Kidney (tissue), 14 donors: ENCODE data around the gene PCDHGA6. TPM values are rescaled to one million over a fixed set of nuclear protein-coding genes. Genes with fewer than 3 reads are reported as not detected.
"Not testable (repeated sequence)": the region's sequence is repeated elsewhere in the genome, so short reads cannot be mapped to it uniquely, and the experiment has no call there.

Experiments used
- DNase-seq, 5 donors: peaks; one replicate each; pipeline ENCODE4 v3.0.0-alpha.2; 2013 to 2020
- FAIRE-seq: peaks from 2 replicates; lab custom pipeline; 2012; peaks lifted over from hg19 to GRCh38; lab: Jason Lieb, UNC
- H3K27ac ChIP-seq, 2 donors: one replicate each; pipeline ENCODE4 v1.7.0; 2013; ENCODE audit warnings: low read depth in 2 of 2, low read length in 2 of 2, inconsistent platforms in 1 of 2
- H3K27me3 ChIP-seq: one replicate; pipeline ENCODE4 v1.7.1; 2013; ENCODE audit warnings: low read length, inconsistent platforms; ENCODE audit not compliant: control insufficient read depth, insufficient read depth
- H3K36me3 ChIP-seq, 3 donors: one replicate each; pipeline versions ENCODE4 v1.7.0 to v1.7.1; 2013; ENCODE audit warnings: low read length in 3 of 3, control low read depth in 1 of 3, inconsistent platforms in 1 of 3; ENCODE audit not compliant: insufficient read depth in 3 of 3, control insufficient read depth in 2 of 3
- H3K4me1 ChIP-seq, 3 donors: one replicate each; pipeline versions ENCODE4 v1.7.0 to v1.7.1; 2013; ENCODE audit warnings: low read length in 3 of 3, inconsistent platforms in 1 of 3, low read depth in 1 of 3; ENCODE audit not compliant: control insufficient read depth in 2 of 3, insufficient read depth in 2 of 3
- H3K4me3 ChIP-seq, 3 donors: one replicate each; pipeline versions ENCODE4 v1.7.0 to v1.8.1; 2013; ENCODE audit warnings: low read length in 3 of 3, control low read depth in 1 of 3, inconsistent platforms in 1 of 3
- H3K9ac ChIP-seq, 3 donors: one replicate each; pipeline versions ENCODE4 v1.7.0 to v1.7.1; 2013; ENCODE audit warnings: low read length in 3 of 3, control low read depth in 1 of 3, inconsistent platforms in 1 of 3
- H3K9me3 ChIP-seq, 3 donors: one replicate each; pipeline versions ENCODE4 v1.7.0 to v1.7.1; 2013; ENCODE audit warnings: low read length in 3 of 3, control low read depth in 1 of 3, inconsistent platforms in 1 of 3; ENCODE audit not compliant: control insufficient read depth in 2 of 3, insufficient read depth in 1 of 3
- CTCF ChIP-seq: IDR thresholded peaks from 3 replicates; pipeline ENCODE4 v1.5.1; 2012; ENCODE audit warnings: mild to moderate bottlenecking, moderate library complexity, borderline replicate concordance; ENCODE audit not compliant: insufficient read depth; ENCODE audit errors: extremely low read depth
- intact Hi-C: fragments of 100-400 bp; cut with DNase I; formaldehyde crosslinking; loops from one replicate; pipeline ENCODE4 v1.11.1; 2022
- polyA plus RNA-seq: library from polyadenylated mRNA; stranded (reverse); fragments of 350-450 nt; fragmentation: Illumina TruSeq; extraction: RNeasy Lipid Tissue Mini Kit (QIAGEN cat#74804); gene quantifications from one replicate; pipeline ENCODE4 v1.2.3, GENCODE V29; 2014; ENCODE audit warnings: low read depth, low replicate concordance; ENCODE audit not compliant: insufficient read depth
- total RNA-seq: library from RNA; stranded (reverse); fragmentation: NEBNext Ultra II Directional; extraction: Animal tissue kit (Norgen Biotek cat#: 25700); gene quantifications from one replicate; pipeline ENCODE4 v1.2.1, GENCODE V29; 2021
- donor health status: control.
- donor health status: control.
- donor health status: control.
- donor health status: control.
- donor health status: control.
- donor health status: DM: yes; HTN: yes; CAD: no.
- donor health status: Normal renal cell carcinoma (clear cell type).

PCDHGA6 gene
- total and polyA plus RNA-seq, 2 donors from 2014 or later = 0.34 to 7.2 TPM

GRCh38 chr5:141402553-141403243, 29.0 kb downstream of the PCDHGA6 start, which contains the start of gene PCDHGA9:
Gene PCDHGA9 (plus strand): TSS chr5:141402778. CDS start chr5:141402953, 175 bp downstream.
- no peak within 1 kb of the TSS for H3K9ac ChIP-seq
- no peaks in the 10 kb centered on the region for H3K27me3 ChIP-seq
- H3K9me3 ChIP-seq = peaks cover 3 to 59% (median 23%) of the 10 kb centered on the region in 3 donors
- TF ChIP-seq CTCF = peak; percentile 8
- no peak within 1 kb of the TSS for H3K27ac ChIP-seq
- H3K36me3 ChIP-seq = no peaks in the 10 kb centered on the region
- peak within 1 kb of the TSS in 2 of 3 donors; percentile 49 to 57 for H3K4me3 ChIP-seq
- no peaks in the 10 kb centered on the region for H3K4me1 ChIP-seq
- intact Hi-C loops = no loop called here
- peak in 2 of 5 donors; percentile 35 to 38 for DNase-seq
- no peak for FAIRE-seq

GRCh38 chr5:141403387-141403786, 29.7 kb downstream of the PCDHGA6 start:
- peak overlapping the region in 2 of 3 donors; percentile 16 to 57 for H3K4me3 ChIP-seq
- no peaks in the 10 kb centered on the region for H3K27me3 ChIP-seq
- intact Hi-C loops = no loop called here
- no peak for DNase-seq
- no peak overlapping the region for H3K9ac ChIP-seq
- H3K27ac ChIP-seq = no peak overlapping the region
- peaks cover 3 to 59% (median 23%) of the 10 kb centered on the region in 3 donors for H3K9me3 ChIP-seq
- FAIRE-seq = no peak
- no peaks in the 10 kb centered on the region for H3K4me1 ChIP-seq
- TF ChIP-seq CTCF = no peak
- no peaks in the 10 kb centered on the region for H3K36me3 ChIP-seq

GRCh38 chr5:141407790-141408505, 34.3 kb downstream of the PCDHGA6 start, which contains the start of gene PCDHGB6:
Gene PCDHGB6 (plus strand): TSS chr5:141408021. CDS start chr5:141408203, 182 bp downstream.
- DNase-seq = peak in 3 of 5 donors; percentile 55 to 61 (median 57)
- H3K27me3 ChIP-seq, FAIRE-seq, intact Hi-C loops, H3K4me3 ChIP-seq, H3K4me1 ChIP-seq, H3K27ac ChIP-seq, H3K9ac ChIP-seq, H3K36me3 ChIP-seq: not testable (repeated sequence)
- peaks cover 3 to 61% (median 22%) of the 10 kb centered on the region in 3 donors for H3K9me3 ChIP-seq
- peak; percentile 27 for TF ChIP-seq CTCF
